G401.6 (cell line): ENCODE results near the gene USF2.

Source experiments
- FAIRE-seq: peaks from 2 replicates; lab custom pipeline; 2012; peaks lifted over from hg19 to GRCh38; lab: Jason Lieb, UNC

USF2 gene

DNA sequence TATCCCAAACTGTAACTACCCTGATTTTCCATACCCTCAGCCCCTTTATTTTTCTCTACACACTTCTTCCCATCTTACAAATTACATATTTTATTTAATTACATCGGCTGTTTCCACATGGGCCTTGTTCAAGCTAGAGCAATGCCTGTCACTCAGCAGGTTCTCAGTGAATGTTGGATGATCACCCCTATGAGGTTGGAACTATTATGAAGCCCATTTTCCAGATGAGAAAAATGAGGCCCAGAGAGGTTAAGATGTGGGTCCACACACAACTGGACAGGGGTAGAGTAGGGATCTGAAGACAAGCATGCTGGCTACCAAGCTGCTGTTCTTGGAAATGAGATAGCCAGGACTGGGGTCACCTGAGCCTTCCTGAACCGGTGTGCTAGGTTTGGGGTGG lies 33.2 kb downstream of the USF2 start:
- FAIRE-seq: no peak

- FAIRE-seq: no peak
Measured at GRCh38 chr19:35302446-35302845, 33.7 kb downstream of the USF2 start.

GRCh38 chr19:35303357-35303915 lies 34.7 kb downstream of the USF2 start:
- no peak for FAIRE-seq

DNA sequence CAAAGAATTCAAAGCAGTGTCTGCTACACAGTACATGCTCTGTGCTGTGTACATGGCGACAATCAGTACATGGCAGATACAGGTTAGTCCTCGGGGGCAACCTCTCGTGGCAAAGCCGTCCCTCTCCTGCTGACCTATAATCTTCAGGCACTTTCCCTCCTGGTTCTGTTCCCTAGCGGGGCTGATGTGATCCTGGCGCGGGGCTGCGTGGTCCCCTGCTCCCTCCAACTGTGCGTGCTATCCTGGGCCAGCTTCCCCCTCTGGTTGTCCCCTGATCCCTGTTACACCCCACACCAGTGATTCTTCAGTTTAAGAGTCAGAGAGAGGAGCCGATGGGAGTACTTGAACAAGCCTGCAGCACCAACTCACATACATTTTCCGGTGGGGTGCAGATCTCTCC lies 35.3 kb downstream of the USF2 start:
- no peak for FAIRE-seq

DNA sequence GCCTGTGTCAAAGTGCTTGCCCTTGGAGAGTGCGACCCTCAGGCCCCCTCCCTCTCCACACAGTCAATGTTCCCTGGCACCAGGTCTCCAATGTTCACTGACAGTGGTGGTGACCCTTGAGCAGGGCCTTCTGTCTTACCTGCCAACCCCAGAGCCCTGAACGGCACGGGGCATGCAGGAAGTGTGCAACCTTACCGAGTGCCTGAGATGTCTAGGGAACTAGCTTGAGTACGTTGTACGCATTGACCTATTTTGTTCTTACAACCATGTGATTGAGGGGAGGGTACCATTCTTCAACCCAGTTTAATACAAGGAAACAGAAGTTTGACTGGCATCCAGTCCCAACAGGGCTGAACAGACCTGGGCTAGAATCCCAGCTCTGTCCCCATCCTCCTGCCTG lies 36.4 kb downstream of the USF2 start:
- FAIRE-seq: no peak

DNA sequence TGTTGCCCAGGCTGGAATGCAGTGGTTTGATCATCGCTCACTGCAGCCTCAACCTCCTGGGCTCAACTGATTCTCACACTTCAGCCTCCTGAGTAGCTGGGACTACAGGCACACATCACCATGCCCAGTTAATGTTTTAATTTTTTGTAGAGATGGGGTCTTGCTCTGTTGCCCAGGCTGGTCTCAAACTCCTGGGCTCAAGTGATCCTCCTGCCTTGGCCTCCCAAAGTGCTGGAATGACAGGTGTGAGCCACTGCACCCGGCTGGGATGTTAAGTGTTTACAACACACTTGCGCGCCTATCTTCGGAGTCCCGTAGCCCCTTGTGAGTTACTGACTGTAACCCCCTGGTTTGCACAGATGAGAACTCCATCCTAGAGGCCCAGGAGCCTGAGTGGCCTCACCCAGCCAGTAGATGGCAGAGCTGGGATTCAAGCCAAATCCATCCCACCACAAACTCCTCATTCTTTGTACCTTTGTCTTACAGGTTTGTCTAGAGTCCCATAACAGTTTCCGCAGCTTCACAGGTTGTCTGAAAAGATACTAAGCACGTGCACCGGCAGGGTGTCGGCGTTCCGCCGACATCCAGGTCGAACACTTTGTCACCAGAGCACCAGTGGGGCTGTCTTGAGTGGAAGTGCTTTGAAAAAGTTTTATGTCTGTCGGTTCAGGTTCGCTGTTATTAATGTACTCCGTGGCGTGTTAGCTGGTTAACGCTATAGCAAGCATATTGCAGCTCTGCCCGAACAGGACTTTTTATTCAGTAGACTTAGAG lies 37.9 kb downstream of the USF2 start:
- FAIRE-seq: no peak

GRCh38 chr19:35307931-35308330 lies 39.2 kb downstream of the USF2 start:
- FAIRE-seq: no peak

DNA sequence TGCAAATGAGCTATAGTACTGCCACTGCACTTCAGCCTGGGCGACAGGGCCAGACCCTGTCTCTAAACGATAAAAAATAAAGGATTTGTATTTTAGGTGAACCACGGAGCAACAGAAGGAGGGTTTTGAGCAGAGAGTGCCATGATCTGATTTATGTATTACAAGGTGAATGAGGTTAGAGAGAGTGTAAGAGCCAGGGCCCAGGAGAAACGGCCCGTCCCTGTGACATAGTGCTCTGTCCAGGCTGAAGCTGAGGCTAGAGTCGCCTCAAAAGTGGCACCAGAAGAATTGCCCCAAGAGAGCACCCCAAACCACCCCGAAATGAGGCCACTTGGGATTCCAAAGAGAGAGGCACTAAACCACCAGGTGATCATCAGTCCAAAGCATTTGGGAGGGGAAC lies 40.1 kb downstream of the USF2 start:
- no peak for FAIRE-seq

GRCh38 chr19:35309481-35310279 lies 40.9 kb downstream of the USF2 start:
- FAIRE-seq: no peak

DNA sequence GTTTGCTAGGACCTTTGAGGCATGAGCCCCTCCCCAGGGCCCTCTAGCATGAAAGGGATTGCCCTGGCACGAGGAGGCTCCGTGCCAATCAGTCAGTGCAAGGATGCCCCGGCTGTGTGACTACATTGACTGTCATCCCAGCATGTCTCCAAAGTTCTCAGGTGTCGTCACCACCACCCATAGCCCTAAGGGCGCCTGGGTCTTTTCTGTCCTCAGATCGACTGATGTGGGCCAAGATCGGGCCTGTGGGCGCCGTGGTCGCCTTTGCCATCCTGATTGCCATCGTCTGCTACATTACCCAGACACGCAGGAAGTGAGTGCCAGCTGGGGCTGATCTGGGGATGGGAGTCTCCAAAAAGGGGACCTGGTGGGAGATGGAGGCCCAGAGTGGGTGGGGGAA lies 41.6 kb downstream of the USF2 start:
- no peak for FAIRE-seq

DNA sequence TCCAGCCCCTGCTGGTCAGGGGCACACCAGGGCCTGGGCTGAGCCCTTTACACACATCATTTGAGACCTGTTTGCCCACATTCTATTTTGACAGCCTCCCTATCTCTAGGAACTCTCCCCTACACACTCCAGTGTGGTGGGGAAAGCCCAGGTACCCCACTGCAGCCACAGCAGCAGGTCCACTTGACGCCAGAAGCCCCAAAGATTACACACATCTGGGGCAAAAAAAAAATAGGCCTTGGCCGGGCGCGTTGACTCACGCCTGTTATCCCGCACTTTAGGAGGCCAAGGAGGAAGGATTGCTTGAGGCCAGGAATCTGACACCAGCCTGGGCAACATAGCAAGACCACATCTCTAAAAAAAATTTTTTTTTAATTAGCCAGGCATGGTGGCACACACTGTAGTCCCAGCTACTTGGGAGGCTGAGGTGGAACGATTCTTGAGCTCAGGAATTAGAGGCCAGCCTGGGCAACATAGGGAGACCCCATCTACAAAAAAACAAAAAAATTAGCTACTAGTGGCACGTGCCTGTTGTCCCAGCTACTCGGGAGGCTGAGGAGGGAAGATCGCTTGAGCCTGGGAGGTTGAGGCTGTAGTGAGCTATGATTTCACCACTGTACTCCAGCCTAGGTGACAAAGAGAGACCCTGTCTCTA lies 42.2 kb downstream of the USF2 start:
- FAIRE-seq: no peak

- no peak for FAIRE-seq
Measured at GRCh38 chr19:35311901-35312665, 43.3 kb downstream of the USF2 start.

DNA sequence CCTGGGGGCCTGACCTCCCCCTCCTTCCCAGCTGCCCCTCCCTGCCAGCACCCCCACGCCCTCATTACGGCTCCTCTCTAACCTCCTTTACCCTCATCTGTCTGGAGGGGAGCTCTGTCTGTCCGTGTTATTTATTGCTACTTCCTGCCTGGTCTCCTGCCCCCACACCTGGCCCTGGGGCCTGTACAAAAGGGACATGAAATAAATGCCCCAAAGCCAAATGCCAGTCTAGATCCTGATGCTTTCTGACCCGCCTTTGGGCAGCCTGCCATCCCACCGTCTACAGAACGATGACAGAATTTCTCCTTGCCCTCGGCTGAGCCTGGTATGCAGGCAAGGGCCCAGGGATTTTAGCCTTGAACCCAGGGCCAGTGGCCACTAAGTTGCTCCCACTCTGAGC lies 44.8 kb downstream of the USF2 start:
- no peak for FAIRE-seq

GRCh38 chr19:35314031-35314430 lies 45.3 kb downstream of the USF2 start:
- no peak for FAIRE-seq

- FAIRE-seq: no peak
Measured at GRCh38 chr19:35314858-35315470, 46.2 kb downstream of the USF2 start.

- FAIRE-seq: no peak
Measured at GRCh38 chr19:35315883-35316282, 47.1 kb downstream of the USF2 start.

DNA sequence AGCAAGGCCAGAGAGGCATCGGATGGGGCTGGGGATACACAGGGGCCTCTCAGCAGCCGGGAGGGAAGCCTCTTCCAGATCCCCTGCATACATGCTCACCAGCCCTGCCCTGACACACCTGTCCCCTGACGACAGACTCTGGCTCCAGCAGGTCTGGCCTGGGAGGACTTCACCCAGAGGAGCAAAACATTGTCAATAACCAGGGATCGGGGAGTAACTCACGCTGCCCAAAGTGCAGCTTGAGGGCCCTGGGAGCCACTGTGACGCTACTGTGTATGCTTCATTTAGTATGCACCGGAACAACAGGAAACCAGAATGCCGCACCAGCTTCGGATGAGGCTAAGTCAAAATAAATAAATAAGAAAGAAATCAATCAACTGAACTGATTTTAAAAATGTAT lies 47.8 kb downstream of the USF2 start:
- no peak for FAIRE-seq

DNA sequence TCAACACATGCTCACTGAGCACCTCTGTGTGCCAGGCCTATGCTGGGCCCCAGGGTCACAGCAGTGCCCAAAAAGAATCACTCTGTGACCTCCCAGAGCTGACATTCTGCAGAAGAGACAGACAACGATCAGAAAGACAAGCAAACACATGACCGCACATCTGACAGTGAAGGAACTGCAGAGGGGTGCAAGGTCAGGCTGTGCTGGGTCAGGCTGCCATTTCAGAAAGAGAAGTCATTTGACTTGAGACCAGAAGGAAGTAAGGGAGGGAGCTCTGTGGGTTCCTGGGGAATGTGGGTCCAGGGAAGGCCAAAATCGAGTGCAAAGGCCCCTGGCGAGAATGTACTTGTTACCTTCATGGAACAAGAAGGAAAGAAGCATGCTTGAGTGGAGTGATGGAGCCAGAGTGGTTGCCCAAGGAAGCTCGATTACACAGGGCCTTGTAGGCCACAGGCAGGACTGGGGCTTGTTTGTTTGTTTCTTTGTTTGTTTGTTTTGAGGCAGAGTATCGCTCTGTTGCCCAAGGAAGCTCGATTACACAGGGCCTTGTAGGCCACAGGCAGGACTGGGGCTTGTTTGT lies 48.8 kb downstream of the USF2 start:
- no peak for FAIRE-seq

GRCh38 chr19:35318679-35319448 lies 50.1 kb downstream of the USF2 start:
- FAIRE-seq: no peak

- FAIRE-seq: no peak
Measured at GRCh38 chr19:35320065-35320713, 51.4 kb downstream of the USF2 start.
